ENCODE results near the gene TALDO1.

The TALDO1 gene

GRCh38 chr11:782264-783174, 35.3 kb downstream of the TALDO1 start:
- H3K27ac ChIP-seq (ENCODE audit: low read depth, low read length) = no peak overlapping the region
- H3K4me1 ChIP-seq (ENCODE audit: control insufficient read depth, insufficient read depth, low read length) = peaks cover 15% of the 10 kb centered on the region
- no peaks in the 10 kb centered on the region for H3K9me3 ChIP-seq (ENCODE audit: control insufficient read depth, insufficient read depth, low read length)
- H3K9ac ChIP-seq (ENCODE audit: low read depth, low read length) = no peak overlapping the region
- H3K4me3 ChIP-seq (ENCODE audit: low read depth, low read length) = no peak overlapping the region
- H3K36me3 ChIP-seq (ENCODE audit: control insufficient read depth, insufficient read depth, low read length) = peaks cover 7% of the 10 kb centered on the region
- no peaks in the 10 kb centered on the region for H3K27me3 ChIP-seq (ENCODE audit: control insufficient read depth, insufficient read depth, low read length)

DNA sequence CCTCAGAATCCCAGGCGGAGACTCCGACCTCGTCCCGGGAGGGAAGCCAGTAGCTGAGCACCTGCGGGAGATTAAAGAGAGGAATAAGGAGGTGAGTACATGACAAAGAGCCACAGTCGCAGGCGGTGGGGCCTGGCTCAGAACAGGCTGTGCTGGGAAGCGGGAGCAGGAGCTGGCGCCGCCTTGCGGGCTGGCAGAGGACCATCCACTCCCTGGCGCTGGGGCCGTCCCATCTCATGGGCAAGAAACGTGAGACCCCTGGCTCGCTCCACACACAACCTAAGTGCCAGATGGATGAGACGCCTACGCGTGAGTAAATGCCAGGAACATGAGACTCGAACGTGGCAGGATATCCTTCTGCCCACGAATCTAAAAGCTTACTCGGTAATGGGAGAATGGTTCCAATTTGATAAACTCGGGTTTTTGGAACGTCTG, 36.3 kb downstream of the TALDO1 start:
- Histone ChIP-seq H3K27me3 (ENCODE audit: control insufficient read depth, insufficient read depth, low read length) (no peaks in the 10 kb centered on the region), H3K4me1 (ENCODE audit: control insufficient read depth, insufficient read depth, low read length) (peaks cover 11% of the 10 kb centered on the region), H3K9me3 (ENCODE audit: control insufficient read depth, insufficient read depth, low read length) (no peaks in the 10 kb centered on the region), H3K27ac (ENCODE audit: low read depth, low read length) (peak overlapping the region; percentile 43), H3K4me3 (ENCODE audit: low read depth, low read length) (no peak overlapping the region; the same call in 1 of the 2 replicates), H3K36me3 (ENCODE audit: control insufficient read depth, insufficient read depth, low read length) (peaks cover 7% of the 10 kb centered on the region), H3K9ac (ENCODE audit: low read depth, low read length) (no peak overlapping the region)

GRCh38 chr11:786235-787083, 39.2 kb downstream of the TALDO1 start:
- H3K9ac ChIP-seq (ENCODE audit: low read depth, low read length) = no peak overlapping the region
- peaks cover 15% of the 10 kb centered on the region for H3K4me1 ChIP-seq (ENCODE audit: control insufficient read depth, insufficient read depth, low read length)
- H3K27ac ChIP-seq (ENCODE audit: low read depth, low read length) = no peak overlapping the region
- no peaks in the 10 kb centered on the region for H3K27me3 ChIP-seq (ENCODE audit: control insufficient read depth, insufficient read depth, low read length)
- H3K9me3 ChIP-seq (ENCODE audit: control insufficient read depth, insufficient read depth, low read length) = no peaks in the 10 kb centered on the region
- no peak overlapping the region for H3K4me3 ChIP-seq (ENCODE audit: low read depth, low read length)
- H3K36me3 ChIP-seq (ENCODE audit: control insufficient read depth, insufficient read depth, low read length) = peaks cover under 1% of the 10 kb centered on the region; the same call in 1 of the 2 replicates

DNA sequence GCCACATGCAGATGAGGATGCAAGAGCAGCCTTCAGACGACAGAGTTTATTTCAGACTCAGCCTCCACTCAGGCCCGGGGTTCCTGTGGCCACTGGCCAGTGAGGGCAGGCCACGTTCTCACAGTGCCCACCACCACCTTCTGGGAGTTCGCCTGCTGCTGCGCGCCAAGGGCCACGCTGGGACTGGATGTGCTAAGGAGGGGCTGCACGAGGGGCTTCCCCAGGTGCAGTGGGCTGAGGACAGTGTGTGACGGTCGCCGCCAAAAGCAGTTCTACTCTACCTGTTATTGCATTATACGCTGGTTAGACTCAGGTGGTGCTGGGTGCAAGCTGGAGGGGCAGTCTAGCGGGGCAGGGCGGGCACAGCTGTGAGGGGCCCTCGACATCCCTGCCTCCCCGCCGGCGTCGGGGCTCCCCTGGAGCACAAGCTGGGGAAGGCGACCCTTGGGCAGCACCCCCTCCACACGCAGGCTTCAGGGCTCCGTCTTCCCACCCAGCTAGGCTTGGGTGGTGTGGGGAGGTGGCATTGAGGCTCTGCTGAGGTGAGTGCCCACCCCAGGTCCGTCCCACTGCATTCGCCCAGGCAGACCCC, 39.9 kb downstream of the TALDO1 start:
- Histone ChIP-seq H3K4me1 (ENCODE audit: control insufficient read depth, insufficient read depth, low read length) (peaks cover 15% of the 10 kb centered on the region), H3K36me3 (ENCODE audit: control insufficient read depth, insufficient read depth, low read length) (peaks cover 8% of the 10 kb centered on the region), H3K9me3 (ENCODE audit: control insufficient read depth, insufficient read depth, low read length) (no peaks in the 10 kb centered on the region), H3K9ac (ENCODE audit: low read depth, low read length) (no peak overlapping the region), H3K27ac (ENCODE audit: low read depth, low read length) (no peak overlapping the region), H3K27me3 (ENCODE audit: control insufficient read depth, insufficient read depth, low read length) (no peaks in the 10 kb centered on the region), H3K4me3 (ENCODE audit: low read depth, low read length) (no peak overlapping the region)

- Histone ChIP-seq H3K4me1 (ENCODE audit: control insufficient read depth, insufficient read depth, low read length) (peaks cover 7% of the 10 kb centered on the region), H3K27ac (ENCODE audit: low read depth, low read length) (no peak overlapping the region), H3K9me3 (ENCODE audit: control insufficient read depth, insufficient read depth, low read length) (no peaks in the 10 kb centered on the region), H3K36me3 (ENCODE audit: control insufficient read depth, insufficient read depth, low read length) (peaks cover 13% of the 10 kb centered on the region), H3K9ac (ENCODE audit: low read depth, low read length) (no peak overlapping the region), H3K4me3 (ENCODE audit: low read depth, low read length) (no peak overlapping the region), H3K27me3 (ENCODE audit: control insufficient read depth, insufficient read depth, low read length) (no peaks in the 10 kb centered on the region)
These were observed 40.9 kb downstream of the TALDO1 start for GRCh38 chr11:788009-788640.

DNA sequence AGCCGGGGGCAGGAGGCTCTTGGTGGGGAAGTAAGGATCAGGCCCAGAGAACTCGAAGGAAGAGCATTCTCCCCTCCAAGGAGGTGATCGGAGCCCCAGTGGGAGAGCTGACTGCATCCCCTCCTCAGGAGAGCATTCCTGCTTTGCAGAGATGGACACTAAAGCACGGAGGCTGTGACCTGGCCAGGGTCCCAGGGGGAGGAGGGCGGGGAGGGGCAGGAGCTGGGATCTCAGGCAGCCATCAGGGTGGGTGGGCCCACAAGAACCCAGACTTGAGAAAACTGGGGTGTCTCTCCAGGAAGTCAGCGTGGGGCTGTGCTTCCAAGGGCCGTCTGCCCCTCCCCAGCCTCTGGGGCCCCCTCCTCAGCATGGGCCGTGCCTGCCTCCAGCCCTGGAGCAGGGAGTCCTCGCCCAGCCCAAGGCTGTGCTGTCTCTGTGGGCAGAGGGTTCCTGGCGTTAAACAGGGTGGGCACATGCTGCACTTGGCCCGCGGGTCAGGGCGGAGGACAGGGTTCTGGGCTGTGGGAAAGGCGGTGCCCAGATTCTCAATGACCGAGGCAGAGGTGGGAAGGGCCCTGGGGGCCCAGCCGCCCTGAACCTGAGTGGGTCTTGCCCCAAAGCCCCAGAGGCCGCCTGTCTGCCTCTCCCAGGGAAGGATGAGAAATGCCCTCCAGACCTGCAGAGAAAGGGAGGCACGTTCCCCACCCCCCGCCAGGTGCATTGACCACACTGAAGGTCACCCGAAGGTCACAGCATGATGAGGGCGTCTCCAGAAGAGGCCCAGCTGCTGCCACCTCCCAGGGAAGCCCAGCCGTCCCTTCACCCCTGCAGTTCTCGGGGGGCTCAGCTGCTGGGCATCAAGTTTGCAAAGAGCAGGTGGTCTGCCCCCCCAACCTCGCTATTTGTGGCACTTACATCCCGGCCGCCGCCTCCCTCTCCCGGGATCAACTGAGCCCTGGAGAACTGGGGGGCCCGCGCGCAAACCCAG, 42.0 kb downstream of the TALDO1 start:
- Histone ChIP-seq H3K4me3 (ENCODE audit: low read depth, low read length) (peak overlapping the region; percentile 37; the same call in 1 of the 2 replicates), H3K27ac (ENCODE audit: low read depth, low read length) (no peak overlapping the region), H3K27me3 (ENCODE audit: control insufficient read depth, insufficient read depth, low read length) (no peaks in the 10 kb centered on the region), H3K9ac (ENCODE audit: low read depth, low read length) (no peak overlapping the region), H3K9me3 (ENCODE audit: control insufficient read depth, insufficient read depth, low read length) (no peaks in the 10 kb centered on the region), H3K36me3 (ENCODE audit: control insufficient read depth, insufficient read depth, low read length) (peaks cover 23% of the 10 kb centered on the region), H3K4me1 (ENCODE audit: control insufficient read depth, insufficient read depth, low read length) (peaks cover 4% of the 10 kb centered on the region; the same call in 1 of the 2 replicates)

- Histone ChIP-seq H3K4me1 (ENCODE audit: control insufficient read depth, insufficient read depth, low read length) (peaks cover 4% of the 10 kb centered on the region; the same call in 1 of the 2 replicates), H3K4me3 (ENCODE audit: low read depth, low read length) (peak within 1 kb of the TSS; percentile 37; the same call in 1 of the 2 replicates), H3K9me3 (ENCODE audit: control insufficient read depth, insufficient read depth, low read length) (no peaks in the 10 kb centered on the region), H3K27me3 (ENCODE audit: control insufficient read depth, insufficient read depth, low read length) (no peaks in the 10 kb centered on the region), H3K27ac (ENCODE audit: low read depth, low read length) (no peak within 1 kb of the TSS), H3K9ac (ENCODE audit: low read depth, low read length) (no peak within 1 kb of the TSS), H3K36me3 (ENCODE audit: control insufficient read depth, insufficient read depth, low read length) (peaks cover 28% of the 10 kb centered on the region)
These were observed 42.7 kb downstream of the TALDO1 start, which contains the start of gene CEND1 for GRCh38 chr11:789943-790342. CEND1 (minus strand) TSS chr11:790090; CDS start chr11:788576, 1,514 bp downstream.

GRCh38 chr11:790721-791564, 43.7 kb downstream of the TALDO1 start:
- Histone ChIP-seq H3K4me3 (ENCODE audit: low read depth, low read length) (no peak overlapping the region), H3K9me3 (ENCODE audit: control insufficient read depth, insufficient read depth, low read length) (no peaks in the 10 kb centered on the region), H3K9ac (ENCODE audit: low read depth, low read length) (no peak overlapping the region), H3K4me1 (ENCODE audit: control insufficient read depth, insufficient read depth, low read length) (peaks cover 8% of the 10 kb centered on the region), H3K36me3 (ENCODE audit: control insufficient read depth, insufficient read depth, low read length) (peaks cover 28% of the 10 kb centered on the region), H3K27ac (ENCODE audit: low read depth, low read length) (no peak overlapping the region), H3K27me3 (ENCODE audit: control insufficient read depth, insufficient read depth, low read length) (no peaks in the 10 kb centered on the region)
